ENCODE measurements around the gene PCMTD2.
"Not testable (repeated sequence)": the region's sequence is repeated elsewhere in the genome, so short reads cannot be mapped to it uniquely, and the experiment has no call there.

Gene PCMTD2

DNA sequence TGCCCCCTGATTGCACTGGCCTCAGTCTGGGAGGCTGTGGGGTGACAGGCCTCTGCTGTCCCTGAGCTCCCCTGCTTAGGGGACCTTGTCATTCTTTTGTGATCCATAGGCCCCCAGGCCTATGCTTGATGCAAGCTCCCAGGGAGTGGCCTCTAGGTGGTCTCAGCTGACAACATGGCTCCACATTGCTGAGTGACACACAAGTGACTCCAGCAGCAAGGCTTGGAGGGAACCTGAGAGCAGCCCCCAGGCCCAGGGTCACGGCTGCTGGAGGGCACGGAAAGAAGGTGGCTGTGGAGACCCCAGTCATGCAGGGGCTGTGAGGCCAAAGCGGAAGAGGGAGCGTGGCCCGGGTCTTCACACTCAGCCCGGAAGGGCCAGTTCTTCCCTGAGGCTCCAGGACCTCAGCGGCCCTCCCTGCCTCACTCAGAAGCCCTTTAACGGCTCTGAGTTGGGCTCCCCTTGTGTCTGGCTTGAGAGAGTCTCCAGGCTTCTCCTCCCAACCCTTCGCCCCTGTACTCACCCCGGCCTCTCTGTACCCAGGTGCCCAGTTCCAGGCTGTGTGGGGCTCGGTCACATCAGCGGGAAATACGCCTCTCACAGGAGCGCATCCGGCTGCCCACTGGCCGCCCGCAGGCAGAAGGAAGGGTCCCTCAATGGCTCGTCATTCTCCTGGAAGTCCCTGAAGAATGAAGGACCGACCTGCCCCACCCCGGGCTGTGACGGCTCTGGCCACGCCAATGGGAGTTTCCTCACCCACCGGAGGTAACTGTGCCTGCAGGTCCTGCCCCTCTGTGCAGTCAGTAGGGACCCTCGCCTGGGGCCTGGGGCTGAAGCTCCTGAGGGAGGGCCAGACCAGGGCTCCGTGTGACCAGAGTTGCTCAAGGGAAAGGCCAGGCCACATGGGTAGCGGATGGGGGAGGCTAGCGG lies 23.7 kb upstream of the PCMTD2 start:
- in situ Hi-C loops (cut with HindIII; ENCODE audit: low sequenced_read_pairs), result no loop called here
- no peak for DNase-seq (ENCODE audit: low read depth)
- TF ChIP-seq, protein P1, sequence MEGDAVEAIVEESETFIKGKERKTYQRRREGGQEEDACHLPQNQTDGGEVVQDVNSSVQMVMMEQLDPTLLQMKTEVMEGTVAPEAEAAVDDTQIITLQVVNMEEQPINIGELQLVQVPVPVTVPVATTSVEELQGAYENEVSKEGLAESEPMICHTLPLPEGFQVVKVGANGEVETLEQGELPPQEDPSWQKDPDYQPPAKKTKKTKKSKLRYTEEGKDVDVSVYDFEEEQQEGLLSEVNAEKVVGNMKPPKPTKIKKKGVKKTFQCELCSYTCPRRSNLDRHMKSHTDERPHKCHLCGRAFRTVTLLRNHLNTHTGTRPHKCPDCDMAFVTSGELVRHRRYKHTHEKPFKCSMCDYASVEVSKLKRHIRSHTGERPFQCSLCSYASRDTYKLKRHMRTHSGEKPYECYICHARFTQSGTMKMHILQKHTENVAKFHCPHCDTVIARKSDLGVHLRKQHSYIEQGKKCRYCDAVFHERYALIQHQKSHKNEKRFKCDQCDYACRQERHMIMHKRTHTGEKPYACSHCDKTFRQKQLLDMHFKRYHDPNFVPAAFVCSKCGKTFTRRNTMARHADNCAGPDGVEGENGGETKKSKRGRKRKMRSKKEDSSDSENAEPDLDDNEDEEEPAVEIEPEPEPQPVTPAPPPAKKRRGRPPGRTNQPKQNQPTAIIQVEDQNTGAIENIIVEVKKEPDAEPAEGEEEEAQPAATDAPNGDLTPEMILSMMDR (IDR thresholded peaks at IDR 0.05; ENCODE audit: low read depth, low read length, missing control alignments), result no peak
- H3K4me3 ChIP-seq (ENCODE audit: low read depth, low read length), result no peak overlapping the region

DNA sequence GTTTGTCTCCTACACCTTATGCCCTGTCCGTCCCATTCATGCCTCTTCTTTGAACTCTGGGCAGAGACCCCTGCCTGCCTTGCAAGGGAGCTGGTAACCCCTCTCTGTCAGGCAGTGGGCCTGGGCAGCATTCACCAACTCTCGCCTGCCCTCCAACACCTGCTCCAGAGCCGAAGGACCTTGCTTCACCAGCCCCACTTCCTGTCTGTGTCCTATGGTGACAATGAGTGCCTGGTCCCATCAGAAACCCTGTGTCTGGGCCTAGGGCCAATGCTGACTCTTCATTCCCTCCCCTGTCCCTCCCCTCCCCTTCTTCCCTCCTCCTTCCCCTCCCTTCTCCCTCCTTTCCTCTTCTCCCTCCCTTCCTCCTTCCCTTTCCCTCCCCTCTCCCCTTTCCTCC lies 22.8 kb upstream of the PCMTD2 start:
- TF ChIP-seq, protein P1 (IDR thresholded peaks at IDR 0.05; ENCODE audit: low read depth, low read length, missing control alignments), result no peak
- in situ Hi-C loops (cut with HindIII; ENCODE audit: low sequenced_read_pairs), result no loop called here
- DNase-seq (ENCODE audit: low read depth), result no peak
- H3K4me3 ChIP-seq (ENCODE audit: low read depth, low read length), result no peak overlapping the region

DNA sequence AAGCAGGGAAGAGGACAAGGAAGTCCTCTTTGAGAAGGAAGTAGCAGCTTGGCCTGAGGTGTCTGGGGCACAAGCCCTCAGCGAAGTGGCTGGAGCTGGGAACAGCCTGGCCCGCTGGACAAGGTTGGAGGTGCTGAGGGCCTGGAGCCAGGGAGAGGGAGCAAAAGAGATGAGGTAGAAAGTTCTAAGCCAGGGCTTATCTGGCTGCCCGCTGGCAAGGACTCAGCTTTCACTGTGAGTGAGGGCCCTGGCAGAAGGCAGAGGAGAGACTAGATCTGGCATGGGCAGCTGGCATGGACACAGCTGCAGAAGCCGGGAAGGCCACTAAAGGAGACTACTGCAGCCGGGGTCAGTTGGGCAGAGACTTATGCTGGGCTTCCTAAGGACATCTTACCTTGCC lies 21.8 kb upstream of the PCMTD2 start:
- in situ Hi-C loops (cut with HindIII; ENCODE audit: low sequenced_read_pairs), result no loop called here
- TF ChIP-seq, protein P1 (IDR thresholded peaks at IDR 0.05; ENCODE audit: low read depth, low read length, missing control alignments), result no peak
- no peak for DNase-seq (ENCODE audit: low read depth)
- H3K4me3 ChIP-seq (ENCODE audit: low read depth, low read length), result no peak overlapping the region

DNA sequence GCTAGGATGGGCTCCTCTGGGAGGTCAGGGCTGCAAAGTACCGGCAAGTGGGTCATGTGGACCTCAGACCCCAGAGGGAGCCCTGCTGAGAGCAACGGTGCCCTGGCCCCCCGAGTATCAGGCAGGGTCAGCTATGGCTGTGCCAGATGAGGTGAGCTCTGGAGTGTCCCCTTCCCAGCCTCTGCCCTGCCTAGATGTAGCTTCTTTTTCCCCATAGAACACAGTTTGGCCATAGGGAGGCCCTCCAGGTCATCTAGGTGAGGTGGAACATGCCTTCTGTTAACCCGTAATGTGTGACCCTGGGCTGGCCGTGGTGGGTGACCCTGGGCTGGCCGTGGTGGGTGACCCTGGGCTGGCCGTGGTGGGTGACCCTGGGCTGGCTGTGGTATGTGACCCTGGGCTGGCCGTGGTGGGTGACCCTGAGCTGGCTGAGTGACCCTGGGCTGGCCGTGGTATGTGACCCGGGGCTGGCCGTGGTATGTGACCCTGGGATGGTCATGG lies 21.2 kb upstream of the PCMTD2 start:
- TF ChIP-seq, protein P1 (IDR thresholded peaks at IDR 0.05; ENCODE audit: low read depth, low read length, missing control alignments), result no peak
- DNase-seq (ENCODE audit: low read depth), result no peak
- no peak overlapping the region for H3K4me3 ChIP-seq (ENCODE audit: low read depth, low read length)
- in situ Hi-C loops (cut with HindIII; ENCODE audit: low sequenced_read_pairs), result no loop called here

DNA sequence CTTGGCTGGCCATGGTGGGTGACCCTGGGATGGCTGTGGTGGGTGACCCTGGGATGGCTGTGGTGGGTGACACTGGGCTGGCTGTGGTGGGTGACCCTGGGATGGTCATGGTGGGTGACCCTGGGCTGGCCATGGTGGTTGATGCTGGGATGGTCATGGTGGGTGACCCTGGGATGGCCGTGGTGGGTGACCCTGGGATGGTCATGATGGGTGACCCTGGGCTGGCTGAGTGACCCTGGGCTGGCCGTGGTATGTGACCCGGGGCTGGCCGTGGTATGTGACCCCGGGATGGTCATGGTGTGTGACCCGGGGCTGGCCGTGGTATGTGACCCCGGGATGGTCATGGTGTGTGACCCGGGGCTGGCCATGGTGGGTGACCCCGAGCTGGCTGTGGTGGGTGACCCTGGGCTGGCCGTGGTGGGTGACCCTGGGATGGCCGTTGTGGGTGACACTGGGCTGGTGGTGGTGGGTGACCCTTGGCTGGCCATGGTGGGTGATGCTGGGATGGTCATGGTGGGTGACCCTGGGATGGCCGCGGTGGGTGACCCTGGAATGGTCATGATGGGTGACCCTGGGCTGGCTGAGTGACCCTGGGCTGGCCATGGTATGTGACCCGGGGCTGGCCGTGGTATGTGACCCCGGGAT lies 20.5 kb upstream of the PCMTD2 start:
- in situ Hi-C loops (cut with HindIII; ENCODE audit: low sequenced_read_pairs); H3K4me3 ChIP-seq (ENCODE audit: low read depth, low read length); DNase-seq (ENCODE audit: low read depth): not testable (repeated sequence)

DNA sequence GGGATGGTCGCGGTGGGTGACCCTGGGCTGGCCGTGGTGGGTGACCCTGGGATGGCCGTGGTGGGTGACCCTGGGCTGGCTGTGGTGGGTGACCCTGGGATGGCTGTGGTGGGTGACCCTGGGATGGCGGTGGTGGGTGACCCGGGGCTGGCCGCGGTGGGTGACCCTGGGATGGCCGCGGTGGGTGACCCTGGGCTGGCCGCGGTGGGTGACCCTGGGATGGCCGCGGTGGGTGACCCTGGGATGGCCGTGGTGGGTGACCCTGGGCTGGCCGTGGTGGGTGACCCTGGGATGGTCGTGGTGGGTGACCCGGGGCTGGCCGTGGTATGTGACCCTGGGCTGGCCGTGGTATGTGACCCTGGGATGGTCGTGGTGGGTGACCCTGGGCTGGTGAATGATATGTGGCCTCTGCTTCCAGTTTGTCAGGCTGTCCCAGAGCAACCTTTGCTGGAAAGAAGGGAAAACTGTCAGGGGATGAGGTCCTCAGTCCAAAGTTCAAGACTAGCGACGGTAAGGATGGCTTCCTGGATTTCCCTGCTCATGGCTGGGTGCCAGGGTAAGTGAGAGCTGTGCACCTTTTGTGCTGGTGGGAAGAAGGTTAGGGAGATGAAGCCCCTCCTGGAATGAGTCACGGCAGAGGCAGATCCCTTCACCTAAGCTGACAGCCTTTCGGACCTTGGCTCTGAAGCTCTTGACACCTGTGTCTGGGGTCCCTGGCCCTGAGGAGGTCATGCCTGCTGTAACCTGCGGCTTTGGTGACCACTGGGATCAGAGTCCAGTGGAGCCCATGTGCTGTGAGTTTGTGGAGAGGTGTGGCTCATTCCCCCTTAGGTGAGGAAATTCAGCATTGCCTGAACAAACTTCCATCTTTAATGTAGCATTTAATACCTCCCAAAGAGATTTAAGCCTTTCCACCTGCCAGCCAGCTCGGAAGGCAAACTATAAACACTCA lies 19.1 kb upstream of the PCMTD2 start:
- no peak overlapping the region for H3K4me3 ChIP-seq (ENCODE audit: low read depth, low read length)
- in situ Hi-C loops (cut with HindIII; ENCODE audit: low sequenced_read_pairs), result no loop called here

More for the DNA sequence above, 19.1 kb upstream of the PCMTD2 start:
- DNase-seq (ENCODE audit: low read depth), result no peak
- TF ChIP-seq, protein P1 (IDR thresholded peaks at IDR 0.05; ENCODE audit: low read depth, low read length, missing control alignments), result no peak
